T-helper 1 cell treated with Interleukin-12 subunit alpha and Interleukin-12 subunit beta and Interleukin-4 antibody, amounts not matched to agents 30 ng/mL and 1 ng/mL, for 36 hours (primary cell): ENCODE results near the gene RALB. TPM values are rescaled to one million over a fixed set of nuclear protein-coding genes. Genes with fewer than 3 reads are reported as not detected.

Experiments
- intact Hi-C: fragments of 100-400 bp; cut with micrococcal nuclease; formaldehyde crosslinking; loops from one replicate; pipeline ENCODE4 v1.15.1; 2024
- total RNA-seq: library from RNA; stranded (reverse); gene quantifications from 2 replicates; pipeline ENCODE4 v1.2.3, GENCODE V29; 2022

RALB gene
- total RNA-seq, 1 donor from 2014 or later = 134 TPM

DNA sequence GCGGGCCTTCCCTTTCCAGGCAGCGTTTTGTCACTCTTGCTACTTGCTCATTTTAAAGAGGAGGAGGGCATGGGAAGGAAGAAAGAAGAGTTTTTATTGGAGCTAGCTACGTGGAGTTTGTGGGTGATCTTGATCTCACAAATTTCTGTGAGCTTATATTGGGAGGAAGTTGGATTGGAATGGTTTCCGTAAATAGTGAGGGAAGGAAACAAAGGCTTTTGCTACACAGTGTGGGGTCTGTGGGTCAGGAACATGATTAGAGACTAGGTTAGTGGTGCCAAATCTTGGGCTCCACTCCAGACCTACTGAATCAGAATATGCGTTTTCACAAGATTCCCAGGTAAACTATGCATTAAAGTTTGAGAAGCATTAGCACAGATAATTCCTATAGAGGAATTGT, 8.1 kb downstream of the RALB start:
- intact Hi-C loops = loop anchor here (1.0 to 2.0 kb wide), 2 partner anchors 27 to 28 kb away; no protein-coding TSS in a partner anchor

DNA sequence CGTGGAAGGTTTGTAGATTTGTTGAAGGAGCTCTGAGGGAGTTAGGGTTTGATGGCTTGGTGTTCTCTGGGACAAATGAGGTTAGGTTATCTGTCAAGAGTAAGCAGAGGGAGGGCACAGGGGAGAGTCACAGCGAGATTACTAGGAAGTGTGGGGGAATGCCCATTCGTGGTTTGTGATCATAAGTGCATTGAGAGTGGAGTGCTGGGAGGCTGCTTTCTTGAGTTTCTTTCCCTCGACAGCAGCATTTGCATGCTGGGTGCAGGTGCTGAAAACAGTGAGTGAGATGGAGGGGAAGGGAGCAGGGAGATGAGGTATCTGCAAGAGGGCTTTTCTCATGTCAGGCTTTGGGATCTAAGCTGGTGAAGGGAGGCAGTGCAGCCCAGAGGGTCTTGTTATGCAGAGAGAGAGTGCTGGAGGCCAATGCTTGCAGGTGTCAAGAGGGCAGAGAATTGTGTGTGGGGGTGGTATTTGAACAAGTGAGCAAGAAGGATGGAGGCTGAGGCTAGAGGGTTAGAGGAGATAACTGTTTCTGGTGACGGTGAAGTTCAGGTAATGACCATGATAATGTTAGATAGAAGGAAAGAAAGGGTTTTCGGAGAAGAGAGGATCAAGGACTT, 8.8 kb downstream of the RALB start:
- intact Hi-C loops = loop anchor here (1.0 to 2.0 kb wide), 2 partner anchors 26 to 29 kb away; no protein-coding TSS in a partner anchor

DNA sequence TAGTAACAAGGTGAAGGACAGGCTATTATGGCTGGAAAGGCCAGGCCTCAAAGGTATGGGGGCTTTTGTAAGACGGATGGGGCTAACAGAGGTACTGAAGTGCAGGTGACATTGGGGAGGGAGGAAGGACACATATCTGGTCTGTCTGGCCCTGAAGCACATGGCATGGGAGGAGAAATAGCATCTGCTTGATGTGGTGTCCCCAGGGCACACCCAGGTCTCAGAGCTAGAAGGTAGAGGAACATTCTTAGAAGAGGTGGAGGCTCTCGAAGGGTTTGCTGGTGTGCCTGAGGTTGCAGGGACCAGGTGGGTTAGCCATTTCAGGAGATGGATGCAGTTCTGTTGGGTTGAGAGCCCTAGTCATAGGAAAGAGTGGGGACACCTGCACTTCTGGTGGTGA, 9.5 kb downstream of the RALB start:
- intact Hi-C loops = no loop called here

DNA sequence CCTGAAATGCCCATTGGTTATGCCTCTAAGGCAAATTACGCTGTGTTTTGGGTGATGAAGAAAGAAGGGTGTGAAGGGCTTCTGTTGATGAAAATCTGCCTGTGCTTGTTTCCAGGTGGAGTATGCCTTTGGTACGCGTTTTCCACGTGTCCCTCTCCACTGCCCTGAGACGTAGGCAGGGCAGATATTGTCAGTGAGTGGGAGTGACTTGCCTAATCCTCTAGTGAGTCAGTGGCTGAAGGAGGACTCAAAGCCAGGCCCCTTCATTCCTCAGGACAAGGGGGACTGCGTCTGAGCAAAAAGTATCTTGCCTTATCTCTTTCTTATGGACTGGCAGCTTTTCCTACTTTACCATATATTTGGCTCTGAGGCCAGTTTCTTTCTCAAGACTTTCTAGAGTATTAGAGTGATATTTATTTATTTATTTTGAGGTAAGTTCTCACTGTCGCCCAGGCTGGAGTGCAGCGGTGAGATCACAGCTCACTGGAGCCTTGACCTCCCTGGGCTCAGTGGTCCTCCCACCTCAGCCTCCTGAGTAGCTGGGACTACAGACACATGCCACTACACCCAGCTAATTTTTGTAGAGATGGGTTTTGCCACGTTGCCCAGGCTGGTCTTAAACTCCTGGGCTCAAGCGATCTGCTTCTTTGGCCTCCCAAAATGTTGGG, 10.2 kb downstream of the RALB start:
- intact Hi-C loops = no loop called here

DNA sequence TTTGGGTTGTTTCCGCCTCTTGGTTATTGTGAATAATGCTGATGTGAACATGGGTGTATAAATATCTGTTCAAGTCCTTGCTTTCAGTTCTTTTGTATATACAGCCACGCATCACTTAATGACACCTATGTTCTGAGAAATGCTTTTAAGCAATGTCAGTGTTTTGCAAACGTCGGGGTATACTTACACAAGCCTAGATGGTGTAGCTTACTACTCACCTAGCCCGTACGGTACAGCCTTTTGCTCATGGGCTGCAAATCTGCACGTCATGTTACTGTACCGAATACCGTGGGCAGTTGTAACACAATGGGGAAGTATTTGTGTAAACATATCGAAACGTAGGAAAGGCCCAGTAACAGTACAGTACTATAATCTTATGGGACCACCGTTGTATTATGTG, 12.4 kb downstream of the RALB start:
- intact Hi-C loops = no loop called here

DNA sequence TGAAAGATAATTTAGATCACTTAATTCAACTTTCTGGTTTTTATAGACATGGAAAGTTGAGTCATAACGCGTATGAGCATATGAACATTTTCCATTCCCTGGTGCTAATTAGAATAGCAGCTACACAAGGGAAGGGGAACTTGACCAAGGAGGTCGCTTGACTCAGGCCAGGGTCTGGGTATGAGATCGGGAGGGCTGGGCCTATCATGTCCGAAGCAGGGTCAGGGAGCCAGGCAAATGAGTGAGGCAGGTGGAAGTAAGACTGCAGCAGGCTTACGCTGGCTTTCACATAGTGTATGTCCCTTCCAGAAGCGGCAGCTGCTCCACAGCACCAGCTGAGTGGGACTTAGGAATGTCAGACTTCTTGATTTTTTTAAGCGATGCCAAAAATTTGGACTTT, 14.7 kb downstream of the RALB start:
- intact Hi-C loops = no loop called here

DNA sequence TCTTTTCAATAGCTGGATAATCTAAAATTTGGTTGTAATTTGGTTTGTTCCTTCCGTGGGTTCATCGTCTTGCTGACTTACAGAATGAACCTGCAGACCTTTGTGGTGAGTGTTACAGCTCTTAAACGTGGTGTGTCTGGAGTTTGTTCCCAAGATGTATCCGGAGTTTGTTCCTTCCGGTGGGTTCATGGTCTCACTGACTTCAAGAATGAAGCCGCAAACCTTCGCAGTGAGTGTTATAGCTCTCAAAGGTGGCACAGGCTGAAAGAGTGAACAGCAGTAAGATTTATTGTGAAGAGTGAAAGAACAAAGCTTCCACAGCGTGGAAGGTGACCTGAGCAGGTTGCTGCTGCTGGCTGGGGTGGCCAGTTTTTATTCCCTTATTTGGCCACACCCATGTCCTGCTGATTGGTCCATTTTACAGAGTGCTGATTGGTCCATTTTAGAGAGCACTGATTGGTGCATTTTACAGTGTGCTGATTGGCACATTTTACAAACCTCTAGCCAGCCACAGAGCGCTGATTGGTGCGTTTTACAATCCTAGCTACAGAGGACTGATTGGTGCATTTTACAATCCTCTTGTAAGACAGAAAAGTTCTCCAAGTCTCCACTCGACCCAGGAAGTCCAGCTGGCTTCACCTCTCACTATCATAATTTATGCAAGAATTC, 16.6 kb downstream of the RALB start:
- intact Hi-C loops = no loop called here

DNA sequence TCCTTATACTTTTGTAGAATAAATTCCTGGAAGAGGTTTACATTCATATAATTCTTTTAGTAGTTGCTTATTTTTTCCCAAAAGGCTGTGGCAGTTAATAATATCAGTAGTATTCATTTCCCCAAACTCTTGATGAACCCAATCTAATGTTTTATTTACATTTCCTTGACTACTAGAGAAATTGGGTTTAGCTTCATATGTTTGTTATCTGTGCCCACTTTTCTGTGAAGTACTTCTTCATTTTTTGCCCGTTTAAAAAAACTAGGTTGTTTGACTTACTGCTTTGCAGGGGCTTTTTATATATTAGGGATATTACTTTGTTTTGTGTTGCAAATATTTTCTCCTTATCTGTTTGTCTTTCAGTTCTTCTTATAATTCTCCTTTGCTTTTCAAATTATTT, 17.2 kb downstream of the RALB start:
- intact Hi-C loops = no loop called here

DNA sequence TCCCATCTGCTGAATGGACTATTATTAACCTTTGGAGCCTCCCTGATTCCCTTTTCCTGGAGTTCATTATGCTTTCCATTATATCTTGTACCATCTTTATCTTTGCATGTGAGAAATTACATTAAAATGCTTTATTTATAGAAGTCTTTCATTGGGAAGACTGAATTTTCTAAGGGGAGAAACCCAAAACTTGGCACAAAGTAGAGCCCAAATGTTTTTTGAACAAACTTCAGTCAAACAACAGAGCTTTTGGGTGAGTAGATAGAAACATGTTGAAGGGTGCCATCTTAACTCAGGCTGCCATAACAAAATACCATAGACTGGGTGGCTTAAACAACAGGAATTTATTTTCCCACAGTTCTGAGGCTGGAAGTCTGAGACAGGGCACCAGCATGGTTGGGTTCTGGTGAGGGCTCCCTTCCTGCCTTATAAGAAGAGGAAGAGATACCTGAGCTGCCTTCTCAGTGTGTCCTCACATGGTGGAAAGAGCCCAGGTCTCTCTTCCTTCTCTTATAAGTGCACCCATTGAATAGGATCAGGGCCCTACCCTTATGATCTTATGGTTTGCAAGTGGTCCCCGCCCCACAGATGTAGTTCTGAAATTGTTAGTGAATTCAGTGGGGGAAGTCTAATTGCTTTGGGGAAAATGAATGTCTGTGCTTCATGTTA, 19.2 kb downstream of the RALB start:
- intact Hi-C loops = no loop called here

DNA sequence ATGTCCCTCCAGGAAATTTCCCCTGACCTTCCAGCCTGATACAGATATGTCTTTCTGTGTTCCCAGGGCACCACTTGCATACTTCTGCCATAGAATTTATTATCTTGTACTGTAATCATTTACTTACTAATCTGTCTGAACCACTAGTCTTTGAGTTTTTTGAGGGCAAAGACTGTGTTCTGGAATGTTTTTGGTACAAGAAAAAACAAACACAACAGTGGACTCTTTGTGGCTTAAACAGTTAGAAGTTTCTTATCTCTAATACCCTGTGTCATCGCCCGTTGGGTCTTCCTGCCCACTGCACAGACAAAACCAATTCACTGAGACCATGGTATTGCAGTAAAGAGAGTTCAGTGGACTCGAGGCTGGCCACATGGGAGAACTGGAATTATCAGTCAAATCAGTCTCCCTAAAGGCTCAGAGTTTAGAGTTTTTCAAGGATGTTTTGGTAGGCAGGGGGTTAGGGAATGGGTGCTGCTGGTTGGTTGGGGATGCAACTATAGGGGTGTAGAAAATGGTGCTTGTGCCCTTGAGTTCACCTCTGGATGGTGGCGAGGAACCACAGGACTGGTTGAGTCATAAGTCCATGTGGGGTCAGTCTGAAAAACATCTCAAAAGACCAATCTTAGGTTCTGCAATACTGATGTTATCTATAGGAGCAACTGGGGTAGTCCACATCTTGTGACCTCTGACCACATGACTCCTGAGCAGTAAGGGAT, 20.3 kb downstream of the RALB start:
- intact Hi-C loops = no loop called here

DNA sequence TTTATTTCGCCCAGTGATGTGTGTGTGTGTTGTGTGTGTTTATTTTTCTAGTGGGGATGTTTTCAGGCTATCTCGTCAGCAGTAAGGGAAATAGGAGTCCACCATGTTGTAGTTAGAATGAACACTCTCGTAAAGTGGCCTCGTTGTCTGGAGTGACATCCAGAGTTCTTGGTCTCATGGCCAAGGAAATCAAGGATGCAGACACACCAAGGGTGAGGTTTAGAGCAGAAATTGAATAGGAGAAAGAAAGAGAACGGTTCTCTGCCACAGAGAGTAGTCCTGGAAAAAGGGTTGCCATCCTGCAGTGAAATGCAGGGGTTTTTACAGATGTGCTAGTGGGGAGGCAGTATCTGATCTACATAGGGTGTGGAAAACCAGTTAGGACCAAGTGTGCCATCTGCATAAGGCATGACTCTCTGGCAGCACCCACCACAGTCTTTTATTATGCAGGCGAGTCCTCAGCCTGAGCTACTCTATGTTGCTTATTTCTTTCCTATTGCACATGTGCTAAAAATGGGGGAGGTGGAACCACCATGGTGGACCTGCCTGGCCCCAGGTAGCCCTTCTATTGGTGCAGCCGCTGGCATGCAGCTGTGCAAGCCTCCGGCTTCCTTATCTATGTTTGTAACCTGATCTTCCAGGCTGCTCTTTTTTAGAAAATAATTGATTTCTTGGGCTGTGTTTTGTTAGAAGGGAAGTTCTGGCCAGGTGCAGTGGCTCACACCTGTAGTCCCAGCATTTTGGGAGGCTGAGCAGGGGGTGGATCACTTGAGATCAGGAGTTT, 23.2 kb downstream of the RALB start:
- intact Hi-C loops = no loop called here

DNA sequence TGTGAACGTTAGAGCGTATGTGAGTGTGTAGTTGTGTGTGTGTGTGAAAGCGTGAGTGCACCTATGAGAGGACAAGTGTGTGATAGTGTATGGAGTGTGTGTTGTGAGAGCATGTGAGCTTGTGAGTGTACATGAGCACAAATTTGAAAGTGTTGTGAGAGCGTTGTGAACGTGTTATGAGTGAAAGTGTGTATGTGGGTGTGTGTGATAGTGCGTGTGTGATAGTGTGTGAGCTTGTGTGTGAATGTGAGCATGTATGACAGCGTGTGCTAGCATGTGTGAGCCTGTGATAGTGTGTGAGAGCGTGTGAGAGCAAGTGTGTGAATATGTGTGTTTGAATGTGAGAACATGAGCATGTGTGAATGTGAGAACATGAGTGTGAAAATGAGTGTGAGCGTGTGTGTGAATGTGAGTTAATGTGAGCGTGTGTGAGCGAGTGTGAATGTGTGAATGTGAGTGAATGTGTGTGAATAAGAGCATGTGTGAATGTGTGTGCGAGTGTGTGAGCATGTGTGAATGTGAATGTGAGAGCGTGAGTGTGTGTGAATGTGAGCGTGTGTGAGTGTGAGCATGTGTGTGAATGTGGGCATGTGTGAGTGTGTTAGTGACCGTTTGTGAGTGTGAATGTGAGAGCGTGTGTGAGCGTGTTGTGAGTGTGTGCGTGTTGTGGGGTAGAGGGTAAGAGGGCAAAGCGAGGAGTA, 25.0 kb downstream of the RALB start:
- intact Hi-C loops = no loop called here

DNA sequence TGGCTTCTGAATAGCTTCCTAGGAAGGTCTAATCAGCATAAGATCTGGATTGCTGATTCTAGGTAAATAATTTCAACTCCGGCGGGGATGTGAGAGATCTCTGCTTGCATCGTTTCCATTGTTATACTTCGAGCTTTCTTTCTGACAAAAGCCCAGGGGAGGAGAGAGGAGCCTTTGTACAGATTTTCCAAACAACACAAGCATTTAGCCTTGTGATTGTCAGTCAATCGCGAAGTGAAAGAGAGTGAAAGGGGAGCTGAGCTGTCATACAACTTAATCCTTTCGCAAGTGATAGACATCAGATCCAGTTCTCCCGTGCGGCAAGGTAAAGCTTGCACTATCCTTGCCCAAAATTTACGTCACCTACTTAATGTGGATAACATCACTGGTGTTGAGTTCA, 26.2 kb downstream of the RALB start:
- intact Hi-C loops = no loop called here

DNA sequence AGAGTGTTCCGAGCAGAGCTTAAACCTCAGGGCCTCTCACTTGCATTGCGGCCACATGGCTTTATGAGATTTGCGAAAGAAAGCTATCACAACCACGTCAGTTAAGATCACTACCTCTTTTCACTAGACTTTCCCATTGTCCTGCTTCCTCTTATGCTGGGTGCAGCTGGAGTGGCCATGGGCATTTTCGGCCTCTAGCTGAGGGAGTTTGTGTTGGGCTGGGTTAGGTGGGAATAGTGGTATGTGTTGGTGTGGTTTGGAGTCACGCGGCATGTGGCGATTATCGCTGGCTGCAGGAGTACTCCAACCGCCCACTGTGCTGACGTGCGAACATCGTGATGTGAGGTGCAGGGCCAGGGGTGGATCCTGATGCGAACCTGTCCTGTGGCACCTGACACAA, 27.1 kb downstream of the RALB start:
- intact Hi-C loops = no loop called here

DNA sequence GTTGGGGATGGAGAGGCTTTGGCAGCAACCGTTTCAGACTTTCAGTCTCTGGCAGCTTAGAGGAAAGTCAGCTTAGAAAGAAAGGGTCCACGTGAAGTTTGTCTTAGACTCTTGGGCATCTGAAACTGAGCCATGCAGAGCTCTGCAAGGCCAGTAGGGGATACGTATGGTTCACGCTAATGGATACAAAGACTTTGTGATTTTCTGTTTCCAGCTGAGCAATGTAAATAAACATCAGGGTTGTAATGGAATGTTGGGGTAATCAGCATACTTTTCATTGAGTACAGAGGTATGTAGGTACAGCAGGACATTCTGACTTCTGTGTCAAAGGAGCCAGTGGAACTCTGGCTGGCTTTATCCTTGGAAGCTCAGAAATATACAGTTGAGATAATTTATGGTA, 31.0 kb downstream of the RALB start:
- intact Hi-C loops = no loop called here

DNA sequence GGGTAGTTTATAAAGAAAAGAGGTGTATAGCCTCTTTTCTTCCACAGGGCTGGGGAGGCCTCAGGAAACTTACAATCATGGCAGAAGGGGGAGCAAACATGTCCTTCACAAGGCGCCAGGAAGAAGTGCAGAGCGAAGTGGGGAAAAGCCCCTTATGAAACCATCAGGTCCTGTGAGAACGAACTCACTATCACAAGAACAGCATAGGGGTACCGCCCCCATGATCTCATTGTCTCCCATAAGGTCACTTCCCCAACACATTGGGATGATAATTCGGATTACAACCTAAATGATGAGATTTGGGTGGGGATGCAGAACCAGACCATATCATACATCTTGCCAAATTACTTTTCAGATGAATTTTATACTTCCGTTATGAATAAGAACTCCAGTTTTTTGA, 32.4 kb downstream of the RALB start:
- intact Hi-C loops = no loop called here

DNA sequence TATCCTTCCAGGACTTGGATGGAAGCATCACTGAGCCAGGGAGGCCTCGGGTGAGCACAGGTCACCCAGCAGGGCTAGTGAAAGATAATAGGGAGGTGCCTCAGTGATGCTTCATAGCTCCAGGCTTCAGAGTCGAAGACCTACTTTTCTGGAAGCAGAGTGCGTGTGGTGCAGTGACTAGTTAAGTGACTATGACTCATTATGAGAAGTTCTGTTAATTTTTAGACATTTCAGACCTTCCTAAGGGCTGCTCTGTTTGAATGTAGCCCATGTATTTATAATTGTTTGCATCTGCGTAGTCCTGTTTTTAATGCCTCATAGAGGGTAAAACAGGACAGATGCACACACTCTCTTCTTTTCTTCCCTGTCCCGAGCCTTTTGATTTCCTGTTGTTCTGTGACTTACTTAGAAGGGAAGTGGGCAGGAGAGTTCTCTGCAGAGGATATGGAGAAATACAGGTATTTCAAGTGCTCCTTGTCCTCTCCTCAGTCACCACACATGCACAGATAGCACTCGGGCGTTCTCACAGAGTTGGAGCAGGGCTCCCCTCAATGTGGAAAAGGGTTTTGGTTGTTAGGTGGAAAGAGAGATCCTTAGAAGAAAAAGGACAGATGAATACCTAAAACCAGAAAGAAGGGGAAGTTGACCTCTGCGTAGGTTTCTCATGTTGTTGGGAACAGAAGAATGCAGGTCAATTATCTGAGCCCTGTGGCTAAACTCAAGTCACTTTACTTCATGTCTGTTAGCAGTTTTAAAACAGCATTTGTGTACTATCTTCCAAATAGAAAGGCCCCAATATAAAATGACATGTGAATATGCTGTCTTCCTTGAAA, 34.7 kb downstream of the RALB start:
- intact Hi-C loops = loop anchor here (1.0 kb wide), 6 partner anchors 26 to 528 kb away; partner anchors contain the start of genes PTPN4, RALB and TMEM185B

DNA sequence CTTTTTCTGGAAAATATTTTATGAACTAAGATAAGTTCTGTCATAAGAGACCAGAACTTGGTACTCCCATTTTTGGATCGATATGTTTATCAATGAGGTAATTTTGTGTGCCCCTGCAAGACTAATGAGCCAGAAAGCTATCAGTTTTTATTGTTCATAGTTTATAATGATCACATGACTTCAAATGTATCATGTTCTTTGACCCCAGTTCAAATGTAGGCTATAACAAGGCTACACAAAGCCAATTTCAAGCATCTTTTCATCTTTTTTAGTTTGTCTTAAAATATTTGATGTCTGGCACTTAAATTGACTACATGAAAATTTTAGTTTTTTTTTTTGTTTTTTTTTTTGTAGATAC, 35.3 kb downstream of the RALB start:
- intact Hi-C loops = no loop called here

DNA sequence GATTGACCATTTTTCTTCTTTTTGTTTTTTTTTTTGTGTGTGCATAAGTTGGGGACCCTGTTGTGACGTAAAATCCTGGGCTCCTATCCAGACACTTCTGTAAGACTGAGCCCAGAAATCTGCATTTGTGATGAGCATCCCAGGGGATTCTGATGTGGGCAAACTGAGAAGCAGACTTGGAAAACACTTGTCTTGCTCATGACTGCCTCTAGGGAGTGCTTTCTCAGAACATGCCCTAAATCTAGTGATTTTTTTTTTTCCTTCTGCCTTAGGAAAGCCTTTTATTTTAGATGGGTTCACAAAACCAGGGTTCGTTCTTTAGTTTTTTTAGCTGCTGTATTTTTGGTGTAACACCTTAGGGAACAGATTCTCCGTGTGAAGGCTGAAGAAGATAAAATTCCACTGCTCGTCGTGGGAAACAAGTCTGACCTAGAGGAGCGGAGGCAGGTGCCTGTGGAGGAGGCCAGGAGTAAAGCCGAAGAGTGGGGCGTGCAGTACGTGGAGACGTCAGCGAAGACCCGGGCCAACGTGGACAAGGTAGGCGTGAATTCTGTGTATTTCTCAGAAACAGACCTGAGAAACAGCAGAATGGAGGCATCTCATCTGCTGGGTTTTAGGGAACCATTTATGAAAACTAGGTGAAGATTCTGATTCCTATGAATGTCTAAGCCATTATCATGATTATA, 36.7 kb downstream of the RALB start:
- intact Hi-C loops = no loop called here
